Chondrocyte (in vitro differentiated cells): ENCODE measurements around the gene TEX12. TPM values are rescaled to one million over a fixed set of nuclear protein-coding genes. Genes with fewer than 3 reads are reported as not detected.

ENCODE experiments used
- DNase-seq: peaks from one replicate; pipeline ENCODE4 v3.0.0; 2021; ENCODE audit warnings: mixed read lengths, low spot score
- H3K27ac Mint-ChIP-seq: one replicate; pipeline ENCODE4 v1.8.0; 2021; ENCODE audit warnings: mild to moderate bottlenecking, moderate library complexity, mixed read lengths; ENCODE audit not compliant: unreplicated experiment
- H3K27me3 Mint-ChIP-seq: 2 replicates; pipeline ENCODE4 v1.8.0; 2021; ENCODE audit warnings: low read depth, mixed read lengths
- H3K36me3 Mint-ChIP-seq: 2 replicates; pipeline ENCODE4 v1.8.0; 2021; ENCODE audit warnings: low read depth, mixed read lengths
- H3K4me1 Mint-ChIP-seq: 2 replicates; pipeline ENCODE4 v1.8.0; 2021; ENCODE audit warnings: low read depth, mild to moderate bottlenecking, mixed read lengths
- H3K4me3 Mint-ChIP-seq: one replicate; pipeline ENCODE4 v1.8.0; 2021; ENCODE audit warnings: mild to moderate bottlenecking, moderate library complexity, mixed read lengths; ENCODE audit not compliant: unreplicated experiment
- H3K9me3 Mint-ChIP-seq: 2 replicates; pipeline ENCODE4 v1.8.0; 2021; ENCODE audit warnings: low read depth, mixed read lengths
- CTCF ChIP-seq: fragments of 200-600 bp; sonication (generic); IDR thresholded peaks from 2 replicates; pipeline ENCODE4 v1.5.0; 2021; ENCODE audit warnings: antibody characterized with exemption, mild to moderate bottlenecking, moderate library complexity
- total RNA-seq: library from RNA; stranded (reverse); gene quantifications from 3 replicates; pipeline ENCODE4 v1.2.1, GENCODE V29; 2021

Gene TEX12
- total RNA-seq, 1 donor from 2014 or later, result not detected

GRCh38 chr11:112212290-112212689 is 45.1 kb downstream of the TEX12 start:
- H3K4me1 Mint-ChIP-seq, result peaks cover 11% of the 10 kb centered on the region
- H3K36me3 Mint-ChIP-seq, result peaks cover 3% of the 10 kb centered on the region
- peaks cover 10% of the 10 kb centered on the region for H3K27me3 Mint-ChIP-seq
- H3K27ac Mint-ChIP-seq, result no peak overlapping the region
- H3K9me3 Mint-ChIP-seq, result no peaks in the 10 kb centered on the region
- TF ChIP-seq CTCF, result no peak
- DNase-seq, result no peak
- no peak overlapping the region for H3K4me3 Mint-ChIP-seq

- no peak for DNase-seq
- H3K9me3 Mint-ChIP-seq, result no peaks in the 10 kb centered on the region
- peaks cover 11% of the 10 kb centered on the region for H3K4me1 Mint-ChIP-seq
- H3K36me3 Mint-ChIP-seq, result peaks cover 3% of the 10 kb centered on the region
- no peak overlapping the region for H3K27ac Mint-ChIP-seq
- no peak overlapping the region for H3K4me3 Mint-ChIP-seq
- no peak for TF ChIP-seq CTCF
- peaks cover 10% of the 10 kb centered on the region for H3K27me3 Mint-ChIP-seq
Measured at GRCh38 chr11:112212710-112213109, 45.5 kb downstream of the TEX12 start.

GRCh38 chr11:112213753-112214152 is 46.6 kb downstream of the TEX12 start:
- H3K27ac Mint-ChIP-seq, result no peak overlapping the region
- no peak overlapping the region for H3K4me3 Mint-ChIP-seq
- peaks cover 11% of the 10 kb centered on the region for H3K4me1 Mint-ChIP-seq
- no peaks in the 10 kb centered on the region for H3K9me3 Mint-ChIP-seq
- peaks cover 8% of the 10 kb centered on the region for H3K27me3 Mint-ChIP-seq
- no peak for TF ChIP-seq CTCF
- H3K36me3 Mint-ChIP-seq, result peaks cover 3% of the 10 kb centered on the region
- DNase-seq, result no peak

GRCh38 chr11:112215621-112216020 is 48.4 kb downstream of the TEX12 start:
- Mint-ChIP-seq H3K4me3 (no peak overlapping the region), H3K36me3 (no peaks in the 10 kb centered on the region), H3K27me3 (no peaks in the 10 kb centered on the region), H3K27ac (no peak overlapping the region), H3K4me1 (peaks cover 14% of the 10 kb centered on the region), H3K9me3 (no peaks in the 10 kb centered on the region)
- no peak for DNase-seq
- TF ChIP-seq CTCF, result no peak

- Mint-ChIP-seq H3K27ac (peak overlapping the region; percentile 58), H3K4me3 (no peak overlapping the region), H3K36me3 (no peaks in the 10 kb centered on the region), H3K9me3 (no peaks in the 10 kb centered on the region), H3K27me3 (no peaks in the 10 kb centered on the region), H3K4me1 (peaks cover 14% of the 10 kb centered on the region)
- DNase-seq, result no peak
- TF ChIP-seq CTCF, result no peak
Measured at GRCh38 chr11:112216561-112217105, 49.5 kb downstream of the TEX12 start.
